SJCRH30 (cell line): ENCODE data around the gene SELENOF. TPM values are rescaled to one million over a fixed set of nuclear protein-coding genes. Genes with fewer than 3 reads are reported as not detected.
"Not testable (repeated sequence)": the region's sequence is repeated elsewhere in the genome, so short reads cannot be mapped to it uniquely, and the experiment has no call there.

Experiments used
- DNase-seq, 2 experiments: peaks; one replicate each; pipeline ENCODE4 v3.0.0-alpha.2; 2015 to 2020
- H3K27ac ChIP-seq: fragments of 250-450 bp; sonication (Bioruptor Pico); 2 replicates; pipeline ENCODE4 v1.5.1; 2020; ENCODE audit warnings: mild to moderate bottlenecking, moderate library complexity
- H3K27me3 ChIP-seq: fragments of 250-450 bp; sonication (Bioruptor Pico); 2 replicates; pipeline ENCODE4 v1.5.1; 2020; ENCODE audit warnings: mild to moderate bottlenecking, moderate library complexity
- H3K36me3 ChIP-seq: fragments of 250-450 bp; sonication (Bioruptor Pico); 2 replicates; pipeline ENCODE4 v1.5.1; 2020; ENCODE audit warnings: mild to moderate bottlenecking, moderate library complexity
- H3K4me1 ChIP-seq: fragments of 250-450 bp; sonication (Bioruptor Pico); 2 replicates; pipeline ENCODE4 v1.5.1; 2020; ENCODE audit warnings: mild to moderate bottlenecking, moderate library complexity
- H3K4me3 ChIP-seq: fragments of 250-450 bp; sonication (Bioruptor Pico); 2 replicates; pipeline ENCODE4 v1.5.1; 2020; ENCODE audit warnings: mild to moderate bottlenecking, moderate library complexity
- H3K9me3 ChIP-seq: fragments of 250-450 bp; sonication (Bioruptor Pico); replicated peaks from 2 replicates; pipeline ENCODE4 v1.5.1; 2020; ENCODE audit warnings: mild to moderate bottlenecking, moderate library complexity
- total RNA-seq: library from RNA; depleted of rRNA; stranded (reverse); fragments of >200 nt; shearing (Covaris generic); gene quantifications from 2 replicates; pipeline ENCODE4 v1.2.3, GENCODE V29; 2014; rRNA removed

SELENOF gene
- total RNA-seq, 1 experiment from 2014 or later = 174 TPM

DNA sequence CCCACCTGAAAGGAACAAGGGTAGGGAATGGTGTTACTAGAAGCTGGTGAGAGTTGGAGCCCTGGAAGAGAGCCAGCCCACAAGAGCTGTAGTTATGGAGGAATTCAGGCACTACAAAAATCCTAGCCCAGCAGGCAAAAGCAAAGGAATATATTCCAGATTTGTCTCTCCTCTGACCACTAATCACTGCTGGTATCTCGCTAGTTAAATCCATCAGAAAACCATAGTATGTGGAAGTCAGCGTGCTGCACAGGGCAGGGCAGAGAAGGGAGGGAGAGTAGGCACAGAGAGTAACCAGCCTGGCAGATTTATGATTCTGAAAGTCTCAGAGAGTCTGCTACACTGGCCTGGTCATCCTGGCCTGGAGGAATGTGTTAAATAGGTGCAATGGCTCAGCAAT is 88.6 kb downstream of the SELENOF start:
- no peaks in the 10 kb centered on the region for H3K27me3 ChIP-seq
- H3K36me3 ChIP-seq = no peaks in the 10 kb centered on the region
- no peak overlapping the region for H3K27ac ChIP-seq
- DNase-seq = peak; percentile 28 to 52
- no peaks in the 10 kb centered on the region for H3K9me3 ChIP-seq
- peaks cover 14% of the 10 kb centered on the region for H3K4me1 ChIP-seq
- H3K4me3 ChIP-seq = no peak overlapping the region

- no peak overlapping the region for H3K4me3 ChIP-seq
- no peaks in the 10 kb centered on the region for H3K36me3 ChIP-seq
- no peak overlapping the region for H3K27ac ChIP-seq
- H3K9me3 ChIP-seq = peaks cover 5% of the 10 kb centered on the region; the same call in 1 of the 2 replicates
- no peaks in the 10 kb centered on the region for H3K27me3 ChIP-seq
- no peak for DNase-seq
- H3K4me1 ChIP-seq = peaks cover 14% of the 10 kb centered on the region
Measured at GRCh38 chr1:86823821-86824500, 90.0 kb downstream of the SELENOF start.

DNA sequence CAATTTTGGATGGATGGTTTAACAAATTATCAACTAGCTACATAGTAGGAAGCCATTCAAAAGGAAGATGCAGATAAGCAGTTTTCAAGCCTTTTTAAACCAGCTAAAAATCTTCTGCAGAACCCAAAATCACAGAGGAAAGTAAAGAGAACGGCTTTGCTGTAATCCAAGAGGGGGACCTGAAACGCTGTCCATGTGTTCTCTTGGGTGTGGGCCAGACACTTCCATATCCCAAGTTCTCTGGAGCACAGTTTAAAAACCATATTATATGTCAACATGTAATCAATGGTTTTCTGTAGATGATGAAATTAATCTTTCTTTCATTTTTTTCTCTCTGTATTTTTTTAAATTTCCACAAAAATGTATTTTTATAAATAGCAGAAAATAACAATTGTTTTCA is 90.5 kb downstream of the SELENOF start:
- no peak overlapping the region for H3K27ac ChIP-seq
- no peaks in the 10 kb centered on the region for H3K36me3 ChIP-seq
- peaks cover 5% of the 10 kb centered on the region; the same call in 1 of the 2 replicates for H3K9me3 ChIP-seq
- no peak overlapping the region for H3K4me3 ChIP-seq
- no peaks in the 10 kb centered on the region for H3K27me3 ChIP-seq
- DNase-seq = peak in 1 of 2 experiments; percentile 18
- peaks cover 14% of the 10 kb centered on the region for H3K4me1 ChIP-seq

- H3K36me3 ChIP-seq = no peaks in the 10 kb centered on the region
- H3K4me3 ChIP-seq = no peak overlapping the region
- no peak overlapping the region for H3K27ac ChIP-seq
- no peak for DNase-seq
- peaks cover 14% of the 10 kb centered on the region for H3K4me1 ChIP-seq
- no peaks in the 10 kb centered on the region for H3K27me3 ChIP-seq
- peaks cover 5% of the 10 kb centered on the region; the same call in 1 of the 2 replicates for H3K9me3 ChIP-seq
Measured at GRCh38 chr1:86822459-86822858, 91.5 kb downstream of the SELENOF start.

DNA sequence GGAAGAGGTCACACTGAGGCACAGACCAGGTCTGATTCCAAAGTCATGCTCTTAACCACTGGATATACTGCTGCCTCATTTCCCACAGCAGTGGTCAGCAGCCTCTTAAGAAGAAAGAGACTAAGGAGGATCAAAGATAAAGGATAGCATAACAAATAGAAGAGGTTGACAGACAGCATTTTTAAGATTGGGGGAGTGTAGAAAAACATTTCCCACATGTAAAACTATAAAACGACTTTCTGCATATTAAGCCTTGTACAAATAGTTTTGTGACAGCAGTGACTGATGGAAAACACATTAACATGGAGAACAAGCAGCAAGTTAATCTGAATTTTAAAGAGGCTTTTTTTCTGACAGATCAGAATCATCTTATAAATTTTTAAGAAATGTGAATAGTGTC is 92.0 kb downstream of the SELENOF start:
- H3K27ac ChIP-seq = no peak overlapping the region
- peaks cover 14% of the 10 kb centered on the region for H3K4me1 ChIP-seq
- H3K36me3 ChIP-seq = no peaks in the 10 kb centered on the region
- no peak for DNase-seq
- H3K4me3 ChIP-seq = no peak overlapping the region
- H3K27me3 ChIP-seq = no peaks in the 10 kb centered on the region
- H3K9me3 ChIP-seq = peaks cover 5% of the 10 kb centered on the region; the same call in 1 of the 2 replicates

GRCh38 chr1:86819970-86820369 is 94.0 kb downstream of the SELENOF start:
- not testable (repeated sequence) for H3K27ac ChIP-seq, H3K9me3 ChIP-seq, H3K27me3 ChIP-seq, DNase-seq, H3K4me3 ChIP-seq, H3K4me1 ChIP-seq, H3K36me3 ChIP-seq

- not testable (repeated sequence) for DNase-seq, H3K4me1 ChIP-seq, H3K9me3 ChIP-seq, H3K27me3 ChIP-seq, H3K4me3 ChIP-seq, H3K36me3 ChIP-seq, H3K27ac ChIP-seq
Measured at GRCh38 chr1:86817246-86817826, 96.6 kb downstream of the SELENOF start.

- not testable (repeated sequence) for H3K4me3 ChIP-seq, H3K27me3 ChIP-seq, H3K4me1 ChIP-seq, DNase-seq, H3K36me3 ChIP-seq, H3K9me3 ChIP-seq, H3K27ac ChIP-seq
Measured at GRCh38 chr1:86814118-86814517, 99.8 kb downstream of the SELENOF start.

Other genes with a start within 250 kb of the SELENOF start
- gene SH3GLB1, start 209.6 kb downstream of the SELENOF start, total RNA-seq = 78.3 and 82.8 TPM in 2 replicates
- gene HS2ST1, start 509 bp upstream of the SELENOF start, total RNA-seq = 39.4 and 45.0 TPM in 2 replicates